Transverse colon (tissue), 4 donors: ENCODE measurements around the gene CERKL.

Experiments
- EP300 ChIP-seq: sonication (generic); formaldehyde crosslinking; IDR thresholded peaks from one replicate; pipeline ENCODE4 v1.6.1; 2017; ENCODE audit warnings: antibody characterized with exemption, low read depth
- POLR2A ChIP-seq: fragments of 450-650 bp; IDR thresholded peaks from one replicate; pipeline ENCODE4 v1.6.1; 2016; ENCODE audit warnings: antibody characterized with exemption, mild to moderate bottlenecking, moderate library complexity
- POLR2AphosphoS5 ChIP-seq, 3 donors: sonication (generic); formaldehyde crosslinking; IDR thresholded peaks; one replicate each; pipeline ENCODE4 v1.6.1; 2016; ENCODE audit warnings: antibody characterized with exemption in 3 of 3
- TF ChIP-seq, protein P1 (sequence below), 5 experiments: fragments of 200-600 bp in 3 of 5; fragments of 450-650 bp in 2 of 5; sonication (generic) in 3 of 5; IDR thresholded peaks; 1 replicate in 2 of 5; 2 replicates in 3 of 5; pipeline ENCODE4 v1.5.1; 2016 to 2017; ENCODE audit warnings: antibody characterized with exemption in 5 of 5, inconsistent platforms in 3 of 5, mild to moderate bottlenecking in 2 of 5, moderate library complexity in 1 of 5

DNA sequence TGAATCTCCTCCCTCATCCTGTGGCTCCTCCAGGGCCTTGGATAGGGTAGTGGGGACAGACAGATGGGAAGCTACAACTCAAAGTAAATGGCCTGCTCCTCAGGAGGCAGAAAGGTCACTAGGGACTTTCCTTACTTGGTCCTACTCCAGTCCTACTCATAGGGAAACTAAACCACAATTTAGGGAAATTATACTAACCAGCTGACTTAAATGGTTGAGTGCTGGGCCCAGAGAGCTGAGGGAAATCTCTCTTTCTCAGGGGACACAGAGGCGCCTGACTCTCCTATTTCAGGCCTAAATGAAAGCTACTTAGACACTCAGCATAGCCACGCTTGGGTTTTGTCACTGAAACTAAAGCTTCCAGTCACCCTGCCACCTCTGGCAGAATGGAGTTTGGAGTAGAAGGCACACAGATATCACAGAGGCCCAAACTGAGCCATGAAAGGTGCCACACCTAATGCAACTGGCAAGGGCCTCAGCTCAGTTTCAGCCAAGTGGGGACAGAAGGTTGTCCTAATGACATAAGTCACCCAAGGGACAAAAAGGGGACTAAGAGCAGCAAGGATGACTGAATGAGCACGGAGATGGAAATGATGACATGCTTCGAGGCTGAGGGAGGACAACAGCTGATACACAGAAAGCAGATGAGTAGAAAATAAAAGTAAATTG, 24.0 kb downstream of the CERKL start:
- TF ChIP-seq, protein P1, sequence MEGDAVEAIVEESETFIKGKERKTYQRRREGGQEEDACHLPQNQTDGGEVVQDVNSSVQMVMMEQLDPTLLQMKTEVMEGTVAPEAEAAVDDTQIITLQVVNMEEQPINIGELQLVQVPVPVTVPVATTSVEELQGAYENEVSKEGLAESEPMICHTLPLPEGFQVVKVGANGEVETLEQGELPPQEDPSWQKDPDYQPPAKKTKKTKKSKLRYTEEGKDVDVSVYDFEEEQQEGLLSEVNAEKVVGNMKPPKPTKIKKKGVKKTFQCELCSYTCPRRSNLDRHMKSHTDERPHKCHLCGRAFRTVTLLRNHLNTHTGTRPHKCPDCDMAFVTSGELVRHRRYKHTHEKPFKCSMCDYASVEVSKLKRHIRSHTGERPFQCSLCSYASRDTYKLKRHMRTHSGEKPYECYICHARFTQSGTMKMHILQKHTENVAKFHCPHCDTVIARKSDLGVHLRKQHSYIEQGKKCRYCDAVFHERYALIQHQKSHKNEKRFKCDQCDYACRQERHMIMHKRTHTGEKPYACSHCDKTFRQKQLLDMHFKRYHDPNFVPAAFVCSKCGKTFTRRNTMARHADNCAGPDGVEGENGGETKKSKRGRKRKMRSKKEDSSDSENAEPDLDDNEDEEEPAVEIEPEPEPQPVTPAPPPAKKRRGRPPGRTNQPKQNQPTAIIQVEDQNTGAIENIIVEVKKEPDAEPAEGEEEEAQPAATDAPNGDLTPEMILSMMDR (IDR thresholded peaks at IDR 0.05): no peak
- TF ChIP-seq POLR2A (no peak), POLR2AphosphoS5 (IDR thresholded peaks at IDR 0.05) (no peak), EP300 (no peak)
